GM21576 (cell line): ENCODE data around the gene UTP14C.
"Not testable (repeated sequence)": the region's sequence is repeated elsewhere in the genome, so short reads cannot be mapped to it uniquely, and the experiment has no call there.

Source experiments
- ATAC-seq: cut with Tn5 transposase; IDR thresholded peaks from one replicate; pipeline ENCODE4 v1.9.1; 2021; ENCODE audit warnings: mild to moderate bottlenecking, moderate library complexity; ENCODE audit not compliant: unreplicated experiment

UTP14C gene

GRCh38 chr13:52024481-52024880, at the start of gene UTP14C:
UTP14C (plus strand) TSS chr13:52024691; CDS start chr13:52028805, 4,114 bp downstream.
- ATAC-seq: no peak

- ATAC-seq: no peak
Measured at GRCh38 chr13:51976423-51976822, 48.1 kb upstream of the UTP14C start.

- ATAC-seq: no peak
Measured at GRCh38 chr13:51976890-51977289, 47.6 kb upstream of the UTP14C start.

GRCh38 chr13:51977625-51978024, 46.9 kb upstream of the UTP14C start:
- ATAC-seq: no peak

- no peak for ATAC-seq
Measured at GRCh38 chr13:51978796-51979556, 45.5 kb upstream of the UTP14C start.

- no peak for ATAC-seq
Measured at GRCh38 chr13:51980908-51981307, 43.6 kb upstream of the UTP14C start.

- ATAC-seq: no peak
Measured at GRCh38 chr13:51981355-51981754, 43.1 kb upstream of the UTP14C start.

GRCh38 chr13:51983292-51983691, 41.2 kb upstream of the UTP14C start:
- not testable (repeated sequence) for ATAC-seq

GRCh38 chr13:51984904-51985303, 39.6 kb upstream of the UTP14C start:
- not testable (repeated sequence) for ATAC-seq

- no peak for ATAC-seq
Measured at GRCh38 chr13:51988988-51989618, 35.4 kb upstream of the UTP14C start.

GRCh38 chr13:51993713-51994112, 30.8 kb upstream of the UTP14C start:
- no peak for ATAC-seq

- ATAC-seq: no peak
Measured at GRCh38 chr13:51995677-51996551, 28.6 kb upstream of the UTP14C start.

GRCh38 chr13:51996641-51997040, 27.9 kb upstream of the UTP14C start:
- no peak for ATAC-seq

GRCh38 chr13:51997186-51997585, 27.3 kb upstream of the UTP14C start:
- ATAC-seq: no peak

- ATAC-seq: no peak
Measured at GRCh38 chr13:51997641-51998330, 26.7 kb upstream of the UTP14C start.

- ATAC-seq: no peak
Measured at GRCh38 chr13:51998723-51999509, 25.6 kb upstream of the UTP14C start.

GRCh38 chr13:51999510-51999911, 25.0 kb upstream of the UTP14C start:
- ATAC-seq: no peak

GRCh38 chr13:51999921-52000320, 24.6 kb upstream of the UTP14C start:
- no peak for ATAC-seq

- ATAC-seq: peak; percentile 86
Measured at GRCh38 chr13:52001120-52001731, 23.3 kb upstream of the UTP14C start.

GRCh38 chr13:52002361-52002760, 22.1 kb upstream of the UTP14C start:
- ATAC-seq: no peak
